Smooth muscle cell (in vitro differentiated cells): ENCODE measurements around the gene SPRED2. TPM values are rescaled to one million over a fixed set of nuclear protein-coding genes. Genes with fewer than 3 reads are reported as not detected.

ENCODE experiments used
- DNase-seq: peaks from one replicate; lab custom pipeline; 2025; ENCODE audit not compliant: unreplicated experiment; lab: John Stamatoyannopoulos, UW
- H2AFZ ChIP-seq: fragments of 200-600 bp; sonication (generic); 2 replicates; pipeline ENCODE4 v1.6.0; 2016; ENCODE audit warnings: antibody characterized with exemption, low read depth, mild to moderate bottlenecking
- H3F3A ChIP-seq: fragments of 200-600 bp; sonication (generic); 2 replicates; pipeline ENCODE4 v1.6.0; 2017; ENCODE audit warnings: antibody characterized with exemption, low read depth
- H3K27ac ChIP-seq: fragments of 200-600 bp; sonication (generic); 2 replicates; pipeline ENCODE4 v1.5.1; 2016; ENCODE audit warnings: low read depth, mild to moderate bottlenecking
- H3K27me3 ChIP-seq: fragments of 200-600 bp; sonication (generic); 2 replicates; pipeline ENCODE4 v1.6.1; 2016; ENCODE audit warnings: low read depth, mild to moderate bottlenecking
- H3K36me3 ChIP-seq: fragments of 200-600 bp; sonication (generic); 2 replicates; pipeline ENCODE4 v1.5.1; 2016; ENCODE audit warnings: low read depth
- H3K4me1 ChIP-seq: fragments of 200-600 bp; sonication (generic); 2 replicates; pipeline ENCODE4 v1.5.1; 2016; ENCODE audit warnings: low read depth
- H3K4me2 ChIP-seq: fragments of 200-600 bp; sonication (generic); 2 replicates; pipeline ENCODE4 v1.6.0; 2016; ENCODE audit warnings: mild to moderate bottlenecking
- H3K4me3 ChIP-seq: fragments of 200-600 bp; sonication (generic); 2 replicates; pipeline ENCODE4 v1.5.1; 2016; ENCODE audit warnings: mild to moderate bottlenecking
- H3K79me2 ChIP-seq: fragments of 200-600 bp; sonication (generic); 2 replicates; pipeline ENCODE4 v1.6.0; 2016; ENCODE audit warnings: low read depth, mild to moderate bottlenecking
- H3K9ac ChIP-seq: fragments of 200-600 bp; sonication (generic); 2 replicates; pipeline ENCODE4 v1.6.0; 2016; ENCODE audit warnings: low read depth
- H3K9me3 ChIP-seq: fragments of 200-600 bp; sonication (generic); replicated peaks from 2 replicates; pipeline ENCODE4 v1.5.1; 2016; ENCODE audit warnings: low read depth
- H4K20me1 ChIP-seq: fragments of 200-600 bp; sonication (generic); 2 replicates; pipeline ENCODE4 v1.6.0; 2016; ENCODE audit warnings: low read depth
- CTCF ChIP-seq: fragments of 200-600 bp; sonication (generic); IDR thresholded peaks from 2 replicates; pipeline ENCODE4 v1.5.1; 2017; ENCODE audit warnings: borderline replicate concordance, mild to moderate bottlenecking, antibody characterized with exemption; ENCODE audit not compliant: insufficient read depth, poor library complexity, severe bottlenecking
- WGBS: methylation state at CpG from one replicate; pipeline ENCODE4 v1.1.7; 2016; ENCODE audit warnings: low lambda C conversion rate; 5-methylcytosine and 5-hydroxymethylcytosine counted together
- polyA plus RNA-seq: library from polyadenylated mRNA; unstranded; fragments of >200 nt; fragmentation: Nextera tagmentation; extraction: Ambion mirVana; gene quantifications from 2 replicates; pipeline ENCODE4 v1.2.1, GENCODE V29; 2016
- total RNA-seq: library from RNA; depleted of rRNA; stranded (reverse); fragments of >200 nt; gene quantifications from 2 replicates; pipeline ENCODE4 v1.2.3, GENCODE V29; 2014

Gene SPRED2
- total and polyA plus RNA-seq, 2 experiments from 2014 or later, result 18.3 to 23.7 TPM

DNA sequence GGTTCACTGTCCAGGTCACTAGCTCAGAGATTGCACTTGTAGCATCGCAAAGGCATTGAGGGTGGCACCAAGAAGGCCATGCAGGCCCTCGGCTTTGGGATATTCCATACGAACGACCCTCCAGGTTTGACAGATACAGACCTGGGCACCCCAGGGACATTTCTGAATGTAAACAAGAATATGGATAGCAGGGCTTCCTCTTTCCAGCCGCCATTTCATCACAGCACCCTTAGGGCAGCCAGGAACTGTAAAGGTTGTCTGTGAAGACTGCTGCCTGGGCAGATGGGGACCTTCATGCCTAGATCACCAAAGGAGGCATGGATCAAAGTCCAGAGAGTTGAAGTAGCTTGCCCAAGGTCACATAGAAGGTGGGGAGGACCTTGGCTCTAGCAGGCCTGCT is 134.3 kb downstream of the SPRED2 start:
- DNase-seq, result no peak
- 93% methylated on average over 5 of the region's 5 CpGs for WGBS
- H3K9me3 ChIP-seq, result no peaks in the 10 kb centered on the region

GRCh38 chr2:65297544-65297943 is 134.9 kb downstream of the SPRED2 start:
- H3K36me3 ChIP-seq, result no peaks in the 10 kb centered on the region
- WGBS, result 95% methylated on average over 9 of the region's 9 CpGs
- no peak overlapping the region for H2AFZ ChIP-seq
- no peak overlapping the region for H3K4me2 ChIP-seq
- no peaks in the 10 kb centered on the region for H3K79me2 ChIP-seq
- peaks cover 47% of the 10 kb centered on the region for H3K4me1 ChIP-seq
- H3K9ac ChIP-seq, result no peak overlapping the region
- DNase-seq, result no peak
- H3K27ac ChIP-seq, result no peak overlapping the region
- no peak overlapping the region for H3K4me3 ChIP-seq
- no peaks in the 10 kb centered on the region for H4K20me1 ChIP-seq
- peaks cover 21% of the 10 kb centered on the region for H3F3A ChIP-seq
- no peak for TF ChIP-seq CTCF
- H3K27me3 ChIP-seq, result no peaks in the 10 kb centered on the region
- no peaks in the 10 kb centered on the region for H3K9me3 ChIP-seq

More for the DNA sequence above, 134.3 kb downstream of the SPRED2 start:
- peaks cover 26% of the 10 kb centered on the region for H3F3A ChIP-seq
- H4K20me1 ChIP-seq, result no peaks in the 10 kb centered on the region
- no peak overlapping the region for H3K9ac ChIP-seq
- no peak overlapping the region for H2AFZ ChIP-seq
- H3K27ac ChIP-seq, result no peak overlapping the region
- no peak overlapping the region for H3K4me2 ChIP-seq
- no peaks in the 10 kb centered on the region for H3K36me3 ChIP-seq
- no peaks in the 10 kb centered on the region for H3K79me2 ChIP-seq
- no peak for TF ChIP-seq CTCF
- H3K4me1 ChIP-seq, result peaks cover 47% of the 10 kb centered on the region
- H3K27me3 ChIP-seq, result no peaks in the 10 kb centered on the region
- no peak overlapping the region for H3K4me3 ChIP-seq

DNA sequence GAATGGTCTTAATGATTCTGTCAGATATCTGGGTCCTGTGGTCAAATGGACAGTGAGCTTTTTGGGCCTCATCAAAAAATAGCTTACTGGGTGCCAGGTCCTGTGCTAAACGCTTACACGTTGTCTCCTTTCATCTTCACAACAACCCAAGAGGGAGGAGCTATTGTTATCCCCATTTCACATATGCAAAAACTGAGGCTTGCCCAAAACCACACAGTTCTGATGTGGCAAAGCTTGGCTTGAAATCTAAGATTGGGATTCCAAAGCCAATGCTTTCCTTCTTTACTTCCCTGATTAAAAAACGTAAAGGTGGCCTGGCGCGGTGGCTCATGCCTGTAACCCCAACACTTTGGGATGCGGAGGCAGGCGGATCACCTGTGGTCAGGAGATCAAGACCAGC is 135.4 kb downstream of the SPRED2 start:
- Histone ChIP-seq H3K4me3 (no peak overlapping the region), H3K4me1 (peaks cover 47% of the 10 kb centered on the region), H3F3A (peaks cover 18% of the 10 kb centered on the region), H3K27ac (no peak overlapping the region), H3K9me3 (no peaks in the 10 kb centered on the region), H3K4me2 (no peak overlapping the region), H2AFZ (no peak overlapping the region), H3K36me3 (no peaks in the 10 kb centered on the region), H3K79me2 (no peaks in the 10 kb centered on the region), H4K20me1 (no peaks in the 10 kb centered on the region), H3K27me3 (no peaks in the 10 kb centered on the region), H3K9ac (no peak overlapping the region)
- no peak for DNase-seq
- no peak for TF ChIP-seq CTCF
- WGBS, result 97% methylated on average over 7 of the region's 7 CpGs

GRCh38 chr2:65294701-65295100 is 137.7 kb downstream of the SPRED2 start:
- Histone ChIP-seq H3F3A (peaks cover 3% of the 10 kb centered on the region), H3K9ac (no peak overlapping the region), H3K4me1 (peaks cover 25% of the 10 kb centered on the region), H3K4me3 (no peak overlapping the region), H4K20me1 (no peaks in the 10 kb centered on the region), H3K27me3 (no peaks in the 10 kb centered on the region), H3K27ac (peak overlapping the region; percentile 53), H3K4me2 (peak overlapping the region; percentile 72), H3K79me2 (no peaks in the 10 kb centered on the region), H3K36me3 (no peaks in the 10 kb centered on the region), H2AFZ (no peak overlapping the region), H3K9me3 (no peaks in the 10 kb centered on the region)
- TF ChIP-seq CTCF, result no peak
- DNase-seq, result no peak
- WGBS, result 31% methylated on average over 6 of the region's 6 CpGs
